Measurements from ENCODE around the gene PPP1R2B. TPM values are rescaled to one million over a fixed set of nuclear protein-coding genes. Genes with fewer than 3 reads are reported as not detected.

The PPP1R2B gene
- total RNA-seq, 1 donor from 2014 or later, result 0.15 TPM

DNA sequence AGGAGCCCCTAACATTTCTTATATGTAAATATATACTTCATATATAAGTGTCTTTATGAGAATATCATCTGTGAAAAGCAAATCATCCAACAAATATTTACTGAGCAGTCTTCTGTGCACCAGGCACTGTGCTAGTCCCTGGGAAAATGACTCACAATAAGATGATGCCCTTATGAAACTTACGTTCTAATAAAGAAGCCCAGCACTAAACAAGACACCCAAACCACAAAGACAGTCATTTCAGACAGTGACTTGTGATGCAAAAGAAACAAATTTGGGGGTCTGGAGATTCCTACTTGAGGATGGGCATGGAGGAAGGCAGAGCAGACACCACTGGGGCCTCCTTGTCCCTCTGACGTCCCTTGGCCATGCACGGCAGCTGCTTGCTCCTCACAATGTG is 30.6 kb upstream of the PPP1R2B start:
- DNase-seq (ENCODE audit: low spot score), result no peak
- peak overlapping the region; percentile 12 for H2AFZ ChIP-seq (replicated peaks)
- no peaks in the 10 kb centered on the region for H3K9me3 ChIP-seq (ENCODE audit: low read depth)
- peaks cover 4% of the 10 kb centered on the region for H3K4me1 Mint-ChIP-seq
- peaks cover 2% of the 10 kb centered on the region for H3K27me3 Mint-ChIP-seq (ENCODE audit: insufficient read depth, low read depth)
- H3K9ac ChIP-seq, result no peak overlapping the region
- no peak overlapping the region for H3K27ac Mint-ChIP-seq
- no peak overlapping the region for H3K4me3 ChIP-seq
- no peaks in the 10 kb centered on the region for H4K20me1 ChIP-seq (ENCODE audit: low read depth)
- H3K79me2 ChIP-seq (ENCODE audit: low read depth), result no peaks in the 10 kb centered on the region
- no peaks in the 10 kb centered on the region for H3F3A ChIP-seq (ENCODE audit: low read depth)
- no peak overlapping the region for H3K4me2 ChIP-seq
- no peaks in the 10 kb centered on the region for H3K9me3 Mint-ChIP-seq
- TF ChIP-seq, protein P1, sequence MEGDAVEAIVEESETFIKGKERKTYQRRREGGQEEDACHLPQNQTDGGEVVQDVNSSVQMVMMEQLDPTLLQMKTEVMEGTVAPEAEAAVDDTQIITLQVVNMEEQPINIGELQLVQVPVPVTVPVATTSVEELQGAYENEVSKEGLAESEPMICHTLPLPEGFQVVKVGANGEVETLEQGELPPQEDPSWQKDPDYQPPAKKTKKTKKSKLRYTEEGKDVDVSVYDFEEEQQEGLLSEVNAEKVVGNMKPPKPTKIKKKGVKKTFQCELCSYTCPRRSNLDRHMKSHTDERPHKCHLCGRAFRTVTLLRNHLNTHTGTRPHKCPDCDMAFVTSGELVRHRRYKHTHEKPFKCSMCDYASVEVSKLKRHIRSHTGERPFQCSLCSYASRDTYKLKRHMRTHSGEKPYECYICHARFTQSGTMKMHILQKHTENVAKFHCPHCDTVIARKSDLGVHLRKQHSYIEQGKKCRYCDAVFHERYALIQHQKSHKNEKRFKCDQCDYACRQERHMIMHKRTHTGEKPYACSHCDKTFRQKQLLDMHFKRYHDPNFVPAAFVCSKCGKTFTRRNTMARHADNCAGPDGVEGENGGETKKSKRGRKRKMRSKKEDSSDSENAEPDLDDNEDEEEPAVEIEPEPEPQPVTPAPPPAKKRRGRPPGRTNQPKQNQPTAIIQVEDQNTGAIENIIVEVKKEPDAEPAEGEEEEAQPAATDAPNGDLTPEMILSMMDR (IDR thresholded peaks at IDR 0.05), result no peak
- no peak for TF ChIP-seq EZH2 (IDR thresholded peaks at IDR 0.05)
- TF ChIP-seq EZH2phosphoT487 (IDR thresholded peaks at IDR 0.05), result no peak
- H3K4me1 ChIP-seq, result peaks cover under 1% of the 10 kb centered on the region
- H3K27me3 ChIP-seq, result no peaks in the 10 kb centered on the region
- no peak overlapping the region for H3K4me3 Mint-ChIP-seq
- H3K36me3 Mint-ChIP-seq, result no peaks in the 10 kb centered on the region
- H3K27ac ChIP-seq, result no peak overlapping the region
- H3K36me3 ChIP-seq, result no peaks in the 10 kb centered on the region

DNA sequence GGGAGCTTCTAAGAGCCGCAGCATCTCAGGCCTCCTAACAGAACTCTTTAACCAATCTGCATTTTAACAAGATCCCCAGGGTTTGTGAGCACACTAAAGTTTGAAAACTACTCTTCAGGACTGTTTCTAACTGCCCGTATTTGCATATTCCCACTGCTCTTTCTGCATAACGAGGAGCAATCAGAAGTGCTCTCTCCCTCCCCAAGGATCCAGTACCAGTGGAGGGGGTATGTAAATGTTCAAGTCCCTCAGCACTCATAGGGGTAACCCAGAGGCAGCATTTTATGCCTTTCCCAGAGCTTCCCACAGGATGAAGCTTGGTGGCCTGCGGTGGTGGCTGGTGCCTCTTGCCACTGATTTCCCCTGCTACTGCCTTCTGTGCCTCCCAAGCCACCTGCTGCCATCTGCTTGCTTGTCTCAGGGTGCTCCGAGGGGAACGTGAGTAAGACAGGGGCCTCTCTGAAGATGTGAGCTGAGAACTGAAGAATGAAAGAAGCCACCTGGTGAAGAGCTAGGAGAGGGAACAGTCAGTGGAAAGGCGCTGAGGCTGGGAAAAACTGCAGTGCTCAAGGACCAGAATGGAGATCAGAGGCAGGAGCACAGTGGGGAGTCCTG is 30.0 kb upstream of the PPP1R2B start:
- Histone ChIP-seq H3F3A (ENCODE audit: low read depth) (no peaks in the 10 kb centered on the region), H3K36me3 (no peaks in the 10 kb centered on the region), H3K79me2 (ENCODE audit: low read depth) (no peaks in the 10 kb centered on the region), H2AFZ (replicated peaks) (peak overlapping the region; percentile 12), H3K27ac (no peak overlapping the region), H3K9ac (no peak overlapping the region), H3K27me3 (no peaks in the 10 kb centered on the region), H3K4me1 (peaks cover 6% of the 10 kb centered on the region), H3K9me3 (ENCODE audit: low read depth) (no peaks in the 10 kb centered on the region), H3K4me2 (no peak overlapping the region), H4K20me1 (ENCODE audit: low read depth) (no peaks in the 10 kb centered on the region), H3K4me3 (no peak overlapping the region)
- Mint-ChIP-seq H3K36me3 (no peaks in the 10 kb centered on the region), H3K4me3 (no peak overlapping the region), H3K4me1 (peaks cover 4% of the 10 kb centered on the region), H3K9me3 (no peaks in the 10 kb centered on the region), H3K27me3 (ENCODE audit: insufficient read depth, low read depth) (peaks cover 2% of the 10 kb centered on the region), H3K27ac (peak overlapping the region; percentile 59)
- no peak for DNase-seq (ENCODE audit: low spot score)
- TF ChIP-seq, protein P1 (IDR thresholded peaks at IDR 0.05), result no peak
- TF ChIP-seq EZH2phosphoT487 (IDR thresholded peaks at IDR 0.05), result no peak
- TF ChIP-seq EZH2 (IDR thresholded peaks at IDR 0.05), result no peak

DNA sequence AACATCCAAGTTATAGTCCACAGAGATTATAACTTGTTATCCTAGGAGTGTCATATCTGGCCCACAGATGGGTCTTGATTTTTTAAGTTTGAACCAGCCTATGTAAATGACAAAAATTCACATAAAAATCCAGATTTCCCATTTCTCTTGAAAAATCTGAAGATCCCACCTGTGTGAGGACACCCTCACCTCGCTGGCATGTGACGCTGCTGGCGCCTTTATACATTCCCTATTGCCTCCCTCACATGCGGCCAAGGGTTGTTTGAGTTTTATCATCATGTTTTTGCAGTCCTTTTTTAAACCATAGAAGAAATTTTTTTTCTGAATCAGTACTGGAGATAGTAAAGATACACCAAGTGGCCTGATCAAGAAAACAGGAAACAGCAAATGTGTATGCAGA is 25.9 kb upstream of the PPP1R2B start:
- Histone ChIP-seq H3K36me3 (no peaks in the 10 kb centered on the region), H4K20me1 (ENCODE audit: low read depth) (no peaks in the 10 kb centered on the region), H3F3A (ENCODE audit: low read depth) (no peaks in the 10 kb centered on the region), H3K9ac (no peak overlapping the region), H3K27me3 (no peaks in the 10 kb centered on the region), H3K27ac (no peak overlapping the region), H3K4me3 (no peak overlapping the region), H3K4me2 (no peak overlapping the region), H2AFZ (replicated peaks) (no peak overlapping the region), H3K9me3 (ENCODE audit: low read depth) (no peaks in the 10 kb centered on the region), H3K79me2 (ENCODE audit: low read depth) (no peaks in the 10 kb centered on the region), H3K4me1 (peaks cover 8% of the 10 kb centered on the region)
- H3K36me3 Mint-ChIP-seq, result no peaks in the 10 kb centered on the region
- TF ChIP-seq, protein P1 (IDR thresholded peaks at IDR 0.05), result no peak
- TF ChIP-seq EZH2phosphoT487 (IDR thresholded peaks at IDR 0.05), result no peak
- TF ChIP-seq EZH2 (IDR thresholded peaks at IDR 0.05), result no peak
- H3K27me3 Mint-ChIP-seq (ENCODE audit: insufficient read depth, low read depth), result peaks cover 2% of the 10 kb centered on the region
- no peak for DNase-seq (ENCODE audit: low spot score)
- no peaks in the 10 kb centered on the region for H3K9me3 Mint-ChIP-seq
- no peak overlapping the region for H3K27ac Mint-ChIP-seq
- H3K4me1 Mint-ChIP-seq, result peaks cover 4% of the 10 kb centered on the region
- no peak overlapping the region for H3K4me3 Mint-ChIP-seq
